ENCODE data around the gene RSPRY1. TPM values are rescaled to one million over a fixed set of nuclear protein-coding genes. Genes with fewer than 3 reads are reported as not detected.

Gene RSPRY1
- total and polyA plus RNA-seq, 2 of the 8 experiments (the other 6 are each of a cell fraction or from before 2014, with no cell fraction given), result 11.5 to 32.5 TPM

DNA sequence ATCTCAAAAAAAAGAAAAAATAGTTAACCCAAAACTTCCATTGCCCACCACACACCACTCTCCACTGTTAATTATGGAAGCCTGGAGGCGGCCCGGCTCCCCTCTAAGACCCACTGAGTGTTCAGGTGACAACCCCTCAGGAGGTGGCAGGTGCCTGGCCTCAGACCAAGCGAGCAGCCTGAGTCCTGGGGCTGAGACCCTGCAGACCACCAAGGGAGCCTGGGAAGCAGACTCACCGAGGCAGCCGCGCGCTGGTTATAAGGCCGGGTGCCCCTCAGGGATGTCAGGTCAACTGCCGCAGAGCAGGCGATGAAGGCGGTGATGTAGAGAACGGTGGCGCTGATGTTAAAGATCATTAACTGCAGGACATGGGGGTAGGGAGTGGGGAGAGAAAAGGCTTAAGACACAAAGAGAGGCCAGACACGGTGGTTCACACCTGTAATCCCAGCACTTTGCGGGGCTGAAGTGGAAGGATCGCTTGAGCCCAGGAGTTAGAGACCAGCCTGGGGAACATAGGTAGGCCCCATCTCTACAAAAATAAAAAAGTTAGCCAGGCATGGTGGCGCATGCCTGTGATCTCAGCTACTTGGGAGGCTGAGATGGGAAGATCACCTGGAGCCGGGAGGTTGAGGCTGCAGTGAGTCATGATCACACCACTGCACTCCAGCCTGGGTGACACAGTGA is 72.2 kb downstream of the RSPRY1 start:
- no peak overlapping the region for H3K4me3 ChIP-seq (ENCODE audit: extremely low read depth in 1 of 4, insufficient read depth in 2 of 4, low read depth in 3 of 4, low read length in 4 of 4)
- H3K79me1 ChIP-seq (ENCODE audit: low read depth, low read length), result no peaks in the 10 kb centered on the region
- DNase-seq (ENCODE audit: low read depth in 1 of 2, low spot score in 2 of 2), result no peak
- ChIA-PET POLR2A (ENCODE audit: partially characterized antibody) (interaction anchor here (0.6 kb wide), 1 partner anchor 10 kb away, joined by 4 read pairs; no protein-coding TSS in a partner anchor), CTCF (ENCODE audit: partially characterized antibody) (no interaction called here)
- peaks cover 4 to 14% (median 6%) of the 10 kb centered on the region in 4 experiments for H3K4me1 ChIP-seq (replicated peaks in 1 of 4; ENCODE audit: control insufficient read depth in 3 of 4, insufficient read depth in 4 of 4, low read length in 3 of 4)
- no peak overlapping the region for H3K4ac ChIP-seq (replicated peaks; ENCODE audit: insufficient read length, low read depth, low read length)
- H2BK20ac ChIP-seq (ENCODE audit: low read length), result no peak overlapping the region
- no peak overlapping the region for H3K18ac ChIP-seq (ENCODE audit: extremely low read depth, low read length)
- FAIRE-seq, result no peak
- no peak overlapping the region for H4K91ac ChIP-seq (replicated peaks; ENCODE audit: insufficient read length, low read length)
- H3K4me2 ChIP-seq (ENCODE audit: insufficient read depth in 1 of 2, low read depth in 2 of 2, low read length in 2 of 2), result no peak overlapping the region
- no peak overlapping the region for H2BK15ac ChIP-seq (ENCODE audit: low read length)
- no peak overlapping the region for H3K14ac ChIP-seq (ENCODE audit: insufficient read length)
- no peak overlapping the region for H2AFZ ChIP-seq (ENCODE audit: low read length)
- H4K8ac ChIP-seq (ENCODE audit: extremely low read depth, insufficient read depth, low read length), result no peak overlapping the region
- H3K27ac ChIP-seq (ENCODE audit: low read depth, low read length), result no peak overlapping the region
- no peak overlapping the region for H2AK5ac ChIP-seq (ENCODE audit: low read depth, low read length)
- H3K56ac ChIP-seq (replicated peaks; ENCODE audit: insufficient read length, low read depth, low read length), result no peak overlapping the region
- H3K23ac ChIP-seq (ENCODE audit: insufficient read length), result no peak overlapping the region
- no peaks in the 10 kb centered on the region for H3K9me3 ChIP-seq (ENCODE audit: insufficient read depth in 2 of 2, low read depth in 1 of 2, low read length in 1 of 2)
- H2BK12ac ChIP-seq (ENCODE audit: low read depth, low read length), result no peak overlapping the region
- no peak overlapping the region for H2BK120ac ChIP-seq (replicated peaks; ENCODE audit: low read depth, low read length)
- no peak overlapping the region for H4K5ac ChIP-seq (ENCODE audit: insufficient read length, low read depth, low read length)
- 0 out of 2 replicates have a peak, but pooled peaks cover 2% of the 10 kb centered on the region for H3K23me2 ChIP-seq (ENCODE audit: low read depth, low read length)
- H2BK5ac ChIP-seq (ENCODE audit: low read depth, low read length), result no peak overlapping the region
- H3K27me3 ChIP-seq (replicated peaks in 1 of 4; ENCODE audit: control insufficient read depth in 3 of 4, extremely low read depth in 1 of 4, insufficient read depth in 3 of 4, low read length in 3 of 4), result no peaks in the 10 kb centered on the region
- no peak overlapping the region for H3K9ac ChIP-seq (replicated peaks in 1 of 4; ENCODE audit: extremely low read depth in 1 of 4, low read depth in 3 of 4, low read length in 3 of 4)
- H3K36me3 ChIP-seq (ENCODE audit: control insufficient read depth in 2 of 4, insufficient read depth in 4 of 4, low read length in 3 of 4), result no peaks in the 10 kb centered on the region
- H3K79me2 ChIP-seq (ENCODE audit: control insufficient read depth in 1 of 2, insufficient read depth in 2 of 2, low read length in 2 of 2), result no peaks in the 10 kb centered on the region
- H4K20me1 ChIP-seq (replicated peaks in 1 of 2; ENCODE audit: control insufficient read depth in 1 of 2, insufficient read depth in 2 of 2, low read length in 2 of 2), result no peaks in the 10 kb centered on the region
- no peak for TF ChIP-seq RFX5 (IDR thresholded peaks at IDR 0.05; ENCODE audit: borderline replicate concordance, low read depth, low read length)
- TF ChIP-seq ZNF274 (IDR thresholded peaks at IDR 0.05; ENCODE audit: borderline replicate concordance, extremely low read depth, low read length), result no peak
- TF ChIP-seq BACH1 (IDR thresholded peaks at IDR 0.05; ENCODE audit: low read length), result no peak
- TF ChIP-seq JUN (IDR thresholded peaks at IDR 0.05; ENCODE audit: low read depth, low read length), result no peak
- no peak for TF ChIP-seq TAF7 (optimal IDR thresholded peaks at IDR 0.05; ENCODE audit: borderline replicate concordance, low read depth, low read length)
- no peak for TF ChIP-seq GTF2F1 (IDR thresholded peaks at IDR 0.05; ENCODE audit: borderline replicate concordance, low read depth, low read length)
- no peak for TF ChIP-seq BRCA1 (IDR thresholded peaks at IDR 0.05; ENCODE audit: low read depth, low read length)
- TF ChIP-seq SP1 (IDR thresholded peaks at IDR 0.05; ENCODE audit: low read depth, low read length), result no peak
- TF ChIP-seq, protein P1, sequence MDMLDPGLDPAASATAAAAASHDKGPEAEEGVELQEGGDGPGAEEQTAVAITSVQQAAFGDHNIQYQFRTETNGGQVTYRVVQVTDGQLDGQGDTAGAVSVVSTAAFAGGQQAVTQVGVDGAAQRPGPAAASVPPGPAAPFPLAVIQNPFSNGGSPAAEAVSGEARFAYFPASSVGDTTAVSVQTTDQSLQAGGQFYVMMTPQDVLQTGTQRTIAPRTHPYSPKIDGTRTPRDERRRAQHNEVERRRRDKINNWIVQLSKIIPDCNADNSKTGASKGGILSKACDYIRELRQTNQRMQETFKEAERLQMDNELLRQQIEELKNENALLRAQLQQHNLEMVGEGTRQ (IDR thresholded peaks at IDR 0.05; ENCODE audit: low read length), result no peak
- TF ChIP-seq CTCF (IDR thresholded peaks at IDR 0.05; ENCODE audit: control extremely low read depth in 1 of 3, insufficient read depth in 1 of 3, low read depth in 1 of 3, low read length in 3 of 3), result no peak
- WGBS, 2 experiments (ENCODE audit: extremely low coverage in 1 of 2, insufficient coverage in 1 of 2, insufficient read length in 1 of 2, insufficient replicate concordance in 2 of 2, low coverage in 1 of 2, low lambda C conversion rate in 2 of 2, missing lambda C conversion rate in 1 of 2), result 93% methylated on average over 18 of the region's 18 CpGs; no CpG with 5 or more reads in 1 of the 2 experiments

Measured in H1 (cell line).